ENCODE results near the gene PLTP.

PLTP gene

DNA sequence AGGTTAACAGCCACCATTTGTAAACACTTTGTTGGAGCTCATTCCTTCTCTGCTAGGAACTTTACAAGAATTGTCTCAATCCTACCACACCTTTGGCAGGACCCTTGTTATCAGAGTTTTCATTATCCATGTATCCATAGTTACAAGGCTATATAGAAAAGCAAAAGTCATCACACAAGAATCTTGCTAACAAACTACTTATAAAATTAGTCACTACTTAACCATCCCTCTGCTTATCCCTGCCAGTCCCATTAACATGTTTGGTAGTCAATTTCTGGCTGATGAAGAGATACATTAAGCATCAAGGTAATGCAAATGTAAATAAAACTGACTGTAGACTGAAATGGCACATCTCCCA, 44.2 kb downstream of the PLTP start:
- H3K4me3 ChIP-seq (ENCODE audit: low read depth, low read length) = no peak overlapping the region
- ChIA-PET POLR2A (no interaction called here), CTCF (interaction anchor here (0.6 kb wide), 2 partner anchors 18 to 818 kb away, joined by 3 read pairs; no protein-coding TSS in a partner anchor)
- no peaks in the 10 kb centered on the region for H3K9me3 ChIP-seq (ENCODE audit: control insufficient read depth, insufficient read depth, low read depth, low read length)
- no peak overlapping the region for H3K27ac ChIP-seq (ENCODE audit: extremely low read depth, low read depth, low read length)
- peaks cover 0 to 5% of the 10 kb centered on the region in 2 experiments; a peak in 2 of 3 replicates for H3K36me3 ChIP-seq (ENCODE audit: control insufficient read depth in 2 of 2, insufficient read depth in 1 of 2, low read length in 2 of 2)
- H3K4me1 ChIP-seq (ENCODE audit: control insufficient read depth, insufficient read depth, low read length) = no peaks in the 10 kb centered on the region
- no peak for TF ChIP-seq ZNF366 (tag by site-specific recombination; conservative IDR thresholded peaks at IDR 0.05)
- TF ChIP-seq, protein P1, sequence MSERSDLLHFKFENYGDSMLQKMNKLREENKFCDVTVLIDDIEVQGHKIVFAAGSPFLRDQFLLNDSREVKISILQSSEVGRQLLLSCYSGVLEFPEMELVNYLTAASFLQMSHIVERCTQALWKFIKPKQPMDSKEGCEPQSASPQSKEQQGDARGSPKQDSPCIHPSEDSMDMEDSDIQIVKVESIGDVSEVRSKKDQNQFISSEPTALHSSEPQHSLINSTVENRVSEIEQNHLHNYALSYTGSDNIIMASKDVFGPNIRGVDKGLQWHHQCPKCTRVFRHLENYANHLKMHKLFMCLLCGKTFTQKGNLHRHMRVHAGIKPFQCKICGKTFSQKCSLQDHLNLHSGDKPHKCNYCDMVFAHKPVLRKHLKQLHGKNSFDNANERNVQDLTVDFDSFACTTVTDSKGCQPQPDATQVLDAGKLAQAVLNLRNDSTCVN (tag by site-specific recombination; optimal IDR thresholded peaks at IDR 0.05) = no peak
- TF ChIP-seq ZNF660 (tag by site-specific recombination; IDR thresholded peaks at IDR 0.05) = no peak
- no peak for TF ChIP-seq ZNF214 (tag by site-specific recombination; IDR thresholded peaks at IDR 0.05; ENCODE audit: borderline replicate concordance)
- no peak for TF ChIP-seq ZNF202 (tag by site-specific recombination; IDR thresholded peaks at IDR 0.05; ENCODE audit: borderline replicate concordance)
- no peak for TF ChIP-seq ZNF302 (tag by site-specific recombination; IDR thresholded peaks at IDR 0.05; ENCODE audit: low read depth)
- no peak for TF ChIP-seq HOXD13 (CRISPR knock-in tag; IDR thresholded peaks at IDR 0.05; ENCODE audit: borderline replicate concordance)
- TF ChIP-seq, protein P2, sequence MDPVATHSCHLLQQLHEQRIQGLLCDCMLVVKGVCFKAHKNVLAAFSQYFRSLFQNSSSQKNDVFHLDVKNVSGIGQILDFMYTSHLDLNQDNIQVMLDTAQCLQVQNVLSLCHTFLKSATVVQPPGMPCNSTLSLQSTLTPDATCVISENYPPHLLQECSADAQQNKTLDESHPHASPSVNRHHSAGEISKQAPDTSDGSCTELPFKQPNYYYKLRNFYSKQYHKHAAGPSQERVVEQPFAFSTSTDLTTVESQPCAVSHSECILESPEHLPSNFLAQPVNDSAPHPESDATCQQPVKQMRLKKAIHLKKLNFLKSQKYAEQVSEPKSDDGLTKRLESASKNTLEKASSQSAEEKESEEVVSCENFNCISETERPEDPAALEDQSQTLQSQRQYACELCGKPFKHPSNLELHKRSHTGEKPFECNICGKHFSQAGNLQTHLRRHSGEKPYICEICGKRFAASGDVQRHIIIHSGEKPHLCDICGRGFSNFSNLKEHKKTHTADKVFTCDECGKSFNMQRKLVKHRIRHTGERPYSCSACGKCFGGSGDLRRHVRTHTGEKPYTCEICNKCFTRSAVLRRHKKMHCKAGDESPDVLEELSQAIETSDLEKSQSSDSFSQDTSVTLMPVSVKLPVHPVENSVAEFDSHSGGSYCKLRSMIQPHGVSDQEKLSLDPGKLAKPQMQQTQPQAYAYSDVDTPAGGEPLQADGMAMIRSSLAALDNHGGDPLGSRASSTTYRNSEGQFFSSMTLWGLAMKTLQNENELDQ (tag by site-specific recombination; IDR thresholded peaks at IDR 0.05; ENCODE audit: low read depth) = no peak
- TF ChIP-seq ZBTB48 (tag by site-specific recombination; IDR thresholded peaks at IDR 0.05) = no peak
- TF ChIP-seq ZNF548 (tag by site-specific recombination; IDR thresholded peaks at IDR 0.05) = no peak
- TF ChIP-seq IKZF3 (tag by site-specific recombination; IDR thresholded peaks at IDR 0.05) = no peak
- no peak for TF ChIP-seq SP2 (tag by site-specific recombination; IDR thresholded peaks at IDR 0.05)
- no peak for TF ChIP-seq ZNF24 (tag by site-specific recombination; IDR thresholded peaks at IDR 0.05)
- TF ChIP-seq ZNF48 (tag by site-specific recombination; IDR thresholded peaks at IDR 0.05) = no peak
- TF ChIP-seq ZNF521 (tag by site-specific recombination; IDR thresholded peaks at IDR 0.05) = no peak
- TF ChIP-seq KLF1 (tag by site-specific recombination; IDR thresholded peaks at IDR 0.05) = no peak
- no peak for TF ChIP-seq ZFP41 (tag by site-specific recombination; IDR thresholded peaks at IDR 0.05; ENCODE audit: borderline replicate concordance)

- ChIA-PET CTCF (interaction anchor here (0.6 to 0.7 kb wide), 2 partner anchors 18 to 92 kb away, joined by 3 to 4 read pairs; no protein-coding TSS in a partner anchor), POLR2A (no interaction called here)
- no peak overlapping the region for H3K27ac ChIP-seq (ENCODE audit: extremely low read depth, low read depth, low read length)
- no peak for TF ChIP-seq ZXDB (tag by site-specific recombination; IDR thresholded peaks at IDR 0.05)
- TF ChIP-seq AEBP2 (tag by site-specific recombination; IDR thresholded peaks at IDR 0.05; ENCODE audit: borderline replicate concordance) = no peak
- TF ChIP-seq HOXA7 (CRISPR knock-in tag; IDR thresholded peaks at IDR 0.05; ENCODE audit: borderline replicate concordance) = no peak
- TF ChIP-seq ZNF221 (tag by site-specific recombination; IDR thresholded peaks at IDR 0.05; ENCODE audit: borderline replicate concordance) = no peak
- no peak for TF ChIP-seq ZNF184 (tag by site-specific recombination; IDR thresholded peaks at IDR 0.05)
- no peak for TF ChIP-seq ZNF658 (tag by site-specific recombination; IDR thresholded peaks at IDR 0.05)
- TF ChIP-seq PRDM4 (tag by site-specific recombination; IDR thresholded peaks at IDR 0.05) = no peak
- TF ChIP-seq ZNF629 (tag by site-specific recombination; IDR thresholded peaks at IDR 0.05) = no peak
- TF ChIP-seq ZBTB48 (tag by site-specific recombination; IDR thresholded peaks at IDR 0.05) = no peak
- TF ChIP-seq ZNF48 (tag by site-specific recombination; IDR thresholded peaks at IDR 0.05) = no peak
- no peaks in the 10 kb centered on the region for H3K9me3 ChIP-seq (ENCODE audit: control insufficient read depth, insufficient read depth, low read depth, low read length)
- peaks cover 0 to under 1% of the 10 kb centered on the region in 2 experiments; a peak in 2 of 3 replicates for H3K36me3 ChIP-seq (ENCODE audit: control insufficient read depth in 2 of 2, insufficient read depth in 1 of 2, low read length in 2 of 2)
- H3K4me3 ChIP-seq (ENCODE audit: low read depth, low read length) = no peak overlapping the region
- no peaks in the 10 kb centered on the region for H3K4me1 ChIP-seq (ENCODE audit: control insufficient read depth, insufficient read depth, low read length)
Observed at GRCh38 chr20:45867136-45867818, 44.7 kb downstream of the PLTP start.
